ENCODE results near the gene ZC3H13. TPM values are rescaled to one million over a fixed set of nuclear protein-coding genes. Genes with fewer than 3 reads are reported as not detected.

The ZC3H13 gene
- total RNA-seq, 1 experiment from 2014 or later: 11.1 TPM

GRCh38 chr13:45936621-45937020, 115.9 kb downstream of the ZC3H13 start:
- no peak for DNase-seq (ENCODE audit: low read depth)

DNA sequence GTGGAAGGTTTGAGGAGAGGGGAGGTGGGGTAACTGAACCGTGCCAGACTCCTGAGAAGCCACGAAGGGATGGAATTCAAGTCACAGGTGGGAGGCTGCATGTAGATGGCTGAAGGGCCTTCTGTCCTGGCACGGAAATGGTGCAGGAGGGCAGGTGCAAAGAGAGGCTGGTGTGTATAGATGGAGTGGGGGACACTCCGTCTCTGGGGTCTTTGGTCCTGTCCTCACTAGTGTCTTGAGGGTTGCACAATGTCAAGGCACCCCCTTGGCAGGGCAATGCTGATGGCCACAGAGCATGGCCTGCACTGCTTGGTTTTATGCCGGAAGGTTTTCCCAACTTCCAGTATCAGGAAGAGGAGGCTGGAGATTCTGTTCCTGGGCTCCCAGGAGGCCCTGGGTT, 118.3 kb downstream of the ZC3H13 start:
- DNase-seq (ENCODE audit: low read depth): no peak

DNA sequence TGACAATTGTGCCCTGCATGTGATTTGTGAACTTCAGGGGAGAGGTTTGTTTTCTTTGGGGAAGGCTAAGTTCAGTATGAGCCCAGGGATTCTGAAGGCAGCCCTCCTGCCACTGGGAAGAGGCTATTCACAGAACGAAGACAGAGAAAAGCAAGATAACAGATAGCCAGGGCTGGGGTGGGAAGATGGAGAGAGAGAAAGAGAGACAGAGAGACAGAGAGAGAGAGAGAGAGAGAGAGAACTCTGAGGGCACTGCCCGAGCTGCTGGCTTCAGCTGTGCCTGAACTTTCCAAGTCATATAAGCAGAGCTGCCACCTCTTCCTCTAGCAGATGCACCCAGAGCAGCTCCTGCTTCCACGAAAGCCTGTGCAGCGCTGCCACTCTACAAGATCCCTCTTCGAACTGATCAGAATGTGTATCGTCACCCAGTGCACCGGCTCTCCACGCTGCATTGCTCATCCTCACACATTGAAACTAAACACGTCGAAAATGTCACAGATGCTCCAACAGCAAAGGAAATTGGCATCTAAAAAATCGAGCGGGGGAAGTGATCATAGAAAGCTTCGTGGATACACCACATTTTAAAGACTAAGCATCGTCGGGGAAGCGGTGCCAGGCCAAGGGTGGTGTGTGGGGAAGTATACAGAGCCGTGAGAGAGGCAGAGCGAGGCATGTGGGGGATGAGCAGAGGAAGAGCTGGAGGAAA, 119.2 kb downstream of the ZC3H13 start:
- no peak for DNase-seq (ENCODE audit: low read depth)

DNA sequence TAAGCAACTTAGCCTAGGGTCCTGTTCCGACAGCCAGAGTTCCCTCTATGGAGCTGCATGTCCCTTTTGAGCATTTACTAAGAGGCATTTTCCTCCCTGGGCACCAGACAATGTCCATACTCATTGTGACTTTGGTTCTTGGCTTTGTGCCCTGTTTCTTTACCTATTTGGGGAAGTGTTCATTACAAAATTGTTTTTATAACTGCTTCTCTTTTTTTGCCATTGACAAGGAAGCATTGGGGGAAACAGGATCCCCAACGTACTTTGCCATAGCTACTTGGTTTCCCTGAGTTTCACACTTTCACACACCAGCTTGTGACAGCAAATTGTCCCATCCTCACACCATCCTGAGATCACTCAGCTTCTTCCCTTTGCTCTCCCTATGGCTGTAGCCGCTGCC, 119.9 kb downstream of the ZC3H13 start:
- DNase-seq (ENCODE audit: low read depth): no peak

DNA sequence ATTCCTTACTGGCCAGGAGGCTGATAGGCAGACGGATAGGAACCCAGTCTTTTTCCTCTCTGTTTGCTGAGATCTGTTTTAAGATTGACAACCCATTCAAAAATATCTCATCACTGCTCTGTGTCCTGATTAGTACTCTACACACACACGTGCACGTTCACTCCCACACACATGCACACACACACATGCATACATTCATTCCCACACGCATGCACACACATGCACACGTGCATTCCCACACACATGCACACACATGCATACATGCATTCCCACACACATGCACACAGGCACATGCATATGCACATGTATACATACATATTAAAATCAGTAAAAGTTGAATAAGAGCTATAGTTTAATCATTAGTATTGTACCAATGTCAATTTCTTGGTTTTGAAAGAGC, 120.4 kb downstream of the ZC3H13 start:
- no peak for DNase-seq (ENCODE audit: low read depth)

GRCh38 chr13:45931211-45931610, 121.3 kb downstream of the ZC3H13 start:
- DNase-seq (ENCODE audit: low read depth): no peak

GRCh38 chr13:45930177-45930576, 122.4 kb downstream of the ZC3H13 start:
- DNase-seq (ENCODE audit: low read depth): no peak

DNA sequence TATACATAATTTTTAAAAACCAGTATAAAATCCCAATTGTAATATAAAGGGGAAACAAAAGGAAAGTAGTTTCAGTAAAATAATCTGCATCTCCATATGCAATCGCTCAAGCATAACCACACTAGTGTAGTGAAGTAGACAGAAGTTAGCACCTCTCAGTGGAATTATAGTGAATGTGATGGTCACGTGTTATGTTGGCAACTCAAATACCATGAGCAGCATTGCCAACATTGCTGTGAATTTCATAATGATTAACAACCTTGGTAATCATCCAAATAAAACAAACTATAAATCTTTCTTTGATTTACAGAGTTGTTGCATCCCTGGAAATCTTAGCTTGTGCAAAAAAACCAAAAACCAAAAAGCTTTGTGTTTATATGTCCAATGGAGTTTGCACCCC, 123.7 kb downstream of the ZC3H13 start:
- DNase-seq (ENCODE audit: low read depth): no peak

DNA sequence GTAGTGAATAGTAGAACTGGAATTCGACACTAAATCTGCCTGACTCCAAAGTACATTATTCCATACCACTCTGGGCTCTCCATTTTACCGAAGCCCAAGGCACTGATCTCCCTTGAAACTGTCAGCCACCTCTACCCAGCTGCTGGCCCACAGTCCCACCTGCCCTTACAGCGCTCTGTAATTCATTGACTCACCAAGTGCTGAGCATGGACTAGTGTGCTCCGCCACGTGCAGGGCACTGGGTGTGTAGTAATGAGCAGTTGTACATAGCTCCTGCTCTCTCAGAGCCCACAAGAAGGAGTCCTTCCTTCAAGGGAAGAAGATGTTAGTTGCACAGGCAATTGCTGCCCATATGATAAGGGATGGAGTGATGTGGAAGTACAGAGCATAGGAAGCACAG, 124.4 kb downstream of the ZC3H13 start:
- DNase-seq (ENCODE audit: low read depth): no peak

DNA sequence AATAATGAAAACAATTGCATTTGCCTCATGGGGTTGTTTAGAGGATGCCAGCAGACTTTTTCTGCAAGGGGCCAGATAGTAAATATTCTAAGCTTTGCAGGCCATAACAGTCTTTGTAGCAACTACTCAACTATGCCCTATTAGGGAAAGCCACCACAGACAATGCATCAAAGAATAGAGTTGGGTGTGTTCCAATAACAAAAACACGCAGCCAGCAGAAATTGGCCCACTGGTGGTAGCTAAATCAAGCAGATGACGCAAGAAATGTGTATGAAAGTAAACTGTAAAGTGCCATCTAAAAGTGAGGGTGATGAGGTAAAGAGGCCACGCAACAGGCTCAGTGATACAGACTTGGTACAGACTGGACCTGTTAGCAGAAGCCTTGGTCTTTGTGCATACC, 125.8 kb downstream of the ZC3H13 start:
- no peak for DNase-seq (ENCODE audit: low read depth)

DNA sequence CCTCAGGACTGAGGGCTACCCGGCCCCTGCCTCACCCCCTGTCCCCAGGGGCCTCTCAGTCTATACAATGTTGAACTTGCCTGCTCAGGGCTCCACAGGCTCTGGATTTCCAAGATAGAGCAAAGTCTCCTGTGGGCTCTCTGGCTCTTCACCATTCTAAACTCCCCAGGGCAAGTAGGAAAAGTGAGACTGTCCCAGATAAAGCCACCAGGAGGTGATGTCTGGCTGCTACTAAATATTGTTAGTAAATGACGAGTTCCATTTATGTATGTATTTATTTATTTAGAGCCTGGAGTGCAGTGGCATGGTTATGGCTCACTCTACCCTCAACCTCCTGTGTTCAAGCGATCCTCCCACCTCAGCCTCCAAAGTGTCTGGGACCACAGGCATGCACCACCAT, 127.4 kb downstream of the ZC3H13 start:
- no peak for DNase-seq (ENCODE audit: low read depth)

GRCh38 chr13:45921162-45921736, 131.3 kb downstream of the ZC3H13 start:
- DNase-seq (ENCODE audit: low read depth): no peak

DNA sequence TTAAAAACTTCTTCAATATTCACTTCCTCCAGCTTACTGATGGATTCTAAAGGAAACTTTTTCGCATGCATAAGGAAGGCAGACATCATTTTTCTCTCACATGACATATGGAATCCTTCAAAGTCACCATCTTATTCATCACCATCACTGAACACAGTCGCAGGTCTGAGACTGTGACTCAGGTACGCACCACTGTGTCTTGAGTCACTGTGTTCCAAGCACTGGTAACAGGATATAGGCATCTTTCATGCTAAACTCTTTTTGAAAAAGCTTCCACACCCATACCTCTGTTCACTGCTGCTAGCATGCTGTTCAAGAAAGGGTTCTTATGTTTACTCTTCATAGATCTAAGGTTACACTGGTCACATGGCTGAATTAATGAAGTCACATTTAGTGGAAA, 133.9 kb downstream of the ZC3H13 start:
- DNase-seq (ENCODE audit: low read depth): no peak

DNA sequence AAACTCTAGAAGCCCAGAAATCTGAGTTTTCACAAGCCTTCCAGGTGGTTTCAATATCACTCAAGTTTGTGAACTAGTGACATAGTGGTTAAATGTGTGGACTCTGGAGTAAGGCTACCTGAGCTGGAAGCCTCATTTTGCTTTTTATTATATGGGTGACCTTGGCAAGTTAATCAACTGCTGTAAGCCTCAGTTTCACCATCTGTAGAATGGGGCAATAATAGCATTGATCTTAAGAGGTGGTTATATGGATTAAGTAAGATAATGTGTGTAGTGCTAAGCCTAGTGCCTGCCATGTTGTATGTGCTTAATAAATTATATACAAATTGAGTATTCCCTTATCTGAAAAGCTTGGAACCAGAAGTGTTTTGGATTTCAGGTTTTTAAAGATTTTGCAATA, 135.5 kb downstream of the ZC3H13 start:
- no peak for DNase-seq (ENCODE audit: low read depth)

- DNase-seq (ENCODE audit: low read depth): no peak
Measured at GRCh38 chr13:45915686-45916439, 136.7 kb downstream of the ZC3H13 start.

GRCh38 chr13:45909673-45910072, 142.9 kb downstream of the ZC3H13 start:
- no peak for DNase-seq (ENCODE audit: low read depth)

DNA sequence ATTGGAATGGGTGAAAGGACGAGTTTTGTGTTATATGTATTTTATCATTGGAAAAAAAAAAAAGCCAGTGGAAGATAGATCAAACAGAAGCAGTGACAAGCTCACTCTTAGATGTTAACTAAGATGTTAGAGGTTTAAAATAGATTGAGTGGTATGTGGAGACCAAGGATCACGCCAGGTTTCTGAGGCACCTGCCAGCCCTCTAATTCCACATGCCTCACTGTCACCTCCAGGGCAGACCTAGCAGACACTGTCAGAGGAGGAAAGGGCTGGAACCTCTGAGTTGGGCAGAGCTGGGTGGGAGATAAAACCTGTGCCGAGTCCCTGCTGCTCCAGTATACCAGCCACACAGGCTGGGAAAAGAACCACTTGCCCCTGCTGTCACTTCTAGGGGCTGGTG, 143.5 kb downstream of the ZC3H13 start:
- DNase-seq (ENCODE audit: low read depth): no peak

GRCh38 chr13:45907503-45907902, 145.0 kb downstream of the ZC3H13 start:
- DNase-seq (ENCODE audit: low read depth): no peak

Other genes with a start within 250 kb of the ZC3H13 start
- gene SIAH3, start 201.0 kb downstream of the ZC3H13 start, total RNA-seq (2014; rRNA removed; shearing (Covaris generic)): not detected in 2 replicates
- not detected in 2 replicates for gene CPB2, start 52.3 kb upstream of the ZC3H13 start, total RNA-seq (2014; rRNA removed; shearing (Covaris generic))
- gene LCP1, start 129.4 kb upstream of the ZC3H13 start, total RNA-seq (2014; rRNA removed; shearing (Covaris generic)): 65.9 and 75.0 TPM in 2 replicates
- 0.20 and 0.48 TPM in 2 replicates for gene LRRC63, start 159.2 kb upstream of the ZC3H13 start, total RNA-seq (2014; rRNA removed; shearing (Covaris generic))